GM20431 (cell line): Measurements from ENCODE around the gene ELMO3.

Source experiments
- in situ Hi-C: fragments of 300-500 bp; cut with MseI, MboI; formaldehyde crosslinking; loops from one replicate; pipeline ENCODE4 v1.15.0; 2020; ENCODE audit warnings: low sequenced_read_pairs; ENCODE audit not compliant: unreplicated experiment

Gene ELMO3

DNA sequence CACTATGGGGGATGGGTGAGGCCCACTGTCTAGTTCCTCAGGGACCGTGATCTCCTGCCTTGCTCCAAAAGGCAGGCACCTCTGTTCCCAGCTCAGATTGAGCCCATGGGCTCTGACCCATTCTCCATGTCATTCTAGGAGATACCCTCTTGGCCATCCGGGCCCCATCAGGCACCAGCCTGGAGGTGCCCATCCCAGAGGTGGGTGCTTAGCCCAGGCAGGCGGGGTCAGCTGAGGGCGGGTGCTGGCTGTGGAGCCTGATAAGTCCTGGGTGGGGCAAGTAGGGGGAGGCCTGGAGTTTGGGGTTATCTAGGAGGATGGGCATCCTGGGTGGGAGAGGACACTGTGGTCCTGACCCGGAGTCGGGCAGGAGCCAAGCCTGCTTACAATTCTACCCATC, 4.7 kb upstream of the ELMO3 start:
- in situ Hi-C loops = no loop called here

DNA sequence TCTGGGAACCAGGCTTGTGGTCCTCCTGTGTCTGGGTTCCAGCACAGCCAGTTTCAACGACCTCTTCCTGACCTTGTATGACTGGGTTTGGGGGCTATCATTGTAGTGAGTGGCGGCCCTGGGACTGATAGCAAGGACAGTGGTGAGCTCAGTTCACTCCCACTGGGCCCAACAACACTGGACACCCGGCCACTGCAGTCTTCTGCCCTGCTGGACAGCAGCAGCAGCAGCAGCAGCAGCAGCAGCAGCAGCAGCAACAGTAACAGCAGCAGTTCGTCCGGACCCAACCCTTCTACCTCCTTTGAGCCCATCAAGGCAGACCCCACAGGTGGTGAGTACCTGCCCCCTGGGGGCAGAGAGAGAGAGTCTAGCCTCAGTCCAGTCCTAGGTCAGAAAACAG, 3.3 kb upstream of the ELMO3 start:
- in situ Hi-C loops = no loop called here

DNA sequence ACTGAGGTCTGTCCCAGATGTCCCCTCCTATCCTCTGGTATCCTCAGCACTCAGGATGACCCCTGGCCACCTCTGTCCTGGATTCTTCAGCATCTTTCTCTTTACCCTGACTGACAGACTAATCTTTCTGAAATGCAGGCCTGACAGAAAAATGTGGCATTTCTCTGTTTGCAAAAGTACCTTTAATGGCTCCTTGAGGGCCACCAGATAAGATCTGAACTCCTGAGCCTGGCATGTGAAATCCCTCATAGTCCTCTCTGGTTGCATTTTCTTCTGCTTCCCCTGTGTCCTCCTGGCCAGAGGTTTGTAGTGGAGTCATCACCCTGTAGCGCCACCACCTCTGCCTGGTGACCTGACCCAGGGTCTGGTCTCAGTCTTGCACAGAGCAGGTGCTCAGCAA, 2.0 kb upstream of the ELMO3 start:
- in situ Hi-C loops = no loop called here

DNA sequence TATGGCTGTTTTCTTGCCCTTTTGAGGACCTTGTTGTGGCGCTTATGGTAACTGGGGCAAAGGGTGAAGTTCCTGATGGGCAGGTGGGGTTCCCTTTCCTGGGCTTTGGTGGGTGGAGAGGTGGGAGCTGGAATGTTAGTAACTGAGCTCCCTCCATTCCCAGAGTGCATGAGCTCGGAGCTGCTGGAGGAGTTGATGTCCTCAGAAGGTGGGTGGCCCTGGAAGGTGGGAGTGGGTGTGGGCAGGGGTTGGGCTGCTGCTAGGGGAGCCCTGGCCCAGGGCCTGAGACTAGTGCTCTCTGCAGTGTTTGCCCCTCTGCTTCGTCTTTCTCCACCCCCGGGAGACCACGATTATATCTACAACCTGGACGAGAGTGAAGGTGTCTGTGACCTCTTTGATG, 1.2 kb upstream of the ELMO3 start:
- in situ Hi-C loops = no loop called here

DNA sequence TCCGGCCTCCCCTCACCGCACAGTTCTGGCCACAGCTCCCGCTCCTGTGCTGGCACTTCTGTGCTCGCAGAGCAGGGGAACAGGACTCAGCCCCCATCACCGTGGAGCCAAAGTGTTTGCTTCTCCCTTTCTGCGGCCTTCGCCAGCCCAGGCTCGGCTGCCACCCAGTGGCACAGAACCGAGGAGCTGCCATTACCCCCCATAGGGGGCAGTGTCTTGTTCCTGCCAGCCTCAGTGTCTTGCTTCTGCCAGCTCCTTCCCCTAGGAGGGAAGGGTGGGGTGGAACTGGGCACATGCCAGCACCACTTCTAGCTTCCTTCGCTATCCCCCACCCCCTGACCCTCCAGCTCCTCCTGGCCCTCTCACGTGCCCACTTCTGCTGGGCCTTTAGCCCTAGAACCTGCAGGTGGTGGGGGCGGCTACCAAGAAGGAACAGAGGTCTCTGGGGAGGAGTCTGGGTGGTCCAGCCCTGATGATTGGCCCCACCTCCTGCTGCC, 645 bp upstream of the ELMO3 start:
- in situ Hi-C loops = no loop called here

DNA sequence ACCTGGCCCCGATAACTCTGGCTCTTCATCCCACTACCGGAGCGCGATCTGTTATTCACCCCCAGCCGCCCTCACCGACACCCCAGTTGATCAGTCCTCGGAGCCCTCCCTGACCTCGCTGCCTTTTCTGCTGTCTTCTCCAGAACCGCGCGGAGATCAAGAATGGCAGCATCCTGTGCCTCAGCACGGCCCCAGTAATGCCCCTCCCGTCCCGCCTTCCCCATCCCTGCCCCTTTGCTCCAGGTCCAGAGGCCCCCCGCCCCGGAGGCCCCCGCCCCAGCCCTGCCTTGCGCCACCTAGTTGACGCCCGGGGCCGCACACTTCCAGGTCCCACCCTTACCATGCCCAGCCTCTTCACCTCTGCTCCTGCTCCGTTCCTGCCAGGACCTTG, 872 bp downstream of the ELMO3 start:
- in situ Hi-C loops = no loop called here

DNA sequence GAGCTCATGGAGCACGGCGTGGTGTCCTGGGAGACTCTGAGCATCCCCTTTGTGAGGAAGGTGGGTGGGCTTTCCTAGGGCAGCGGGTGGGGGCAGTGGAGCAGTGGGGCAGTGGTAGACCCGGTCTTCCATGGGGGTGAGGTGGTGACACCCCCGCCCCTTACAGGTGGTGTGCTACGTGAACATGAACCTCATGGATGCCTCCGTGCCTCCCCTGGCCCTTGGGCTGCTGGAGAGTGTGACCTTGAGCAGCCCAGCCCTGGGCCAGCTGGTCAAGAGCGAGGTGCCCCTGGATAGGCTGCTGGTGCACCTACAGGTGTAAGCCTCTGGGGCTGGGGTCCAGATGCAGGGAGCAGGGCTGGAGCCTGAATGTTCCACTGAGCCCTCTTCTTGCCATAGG, 1.6 kb downstream of the ELMO3 start:
- in situ Hi-C loops = no loop called here

DNA sequence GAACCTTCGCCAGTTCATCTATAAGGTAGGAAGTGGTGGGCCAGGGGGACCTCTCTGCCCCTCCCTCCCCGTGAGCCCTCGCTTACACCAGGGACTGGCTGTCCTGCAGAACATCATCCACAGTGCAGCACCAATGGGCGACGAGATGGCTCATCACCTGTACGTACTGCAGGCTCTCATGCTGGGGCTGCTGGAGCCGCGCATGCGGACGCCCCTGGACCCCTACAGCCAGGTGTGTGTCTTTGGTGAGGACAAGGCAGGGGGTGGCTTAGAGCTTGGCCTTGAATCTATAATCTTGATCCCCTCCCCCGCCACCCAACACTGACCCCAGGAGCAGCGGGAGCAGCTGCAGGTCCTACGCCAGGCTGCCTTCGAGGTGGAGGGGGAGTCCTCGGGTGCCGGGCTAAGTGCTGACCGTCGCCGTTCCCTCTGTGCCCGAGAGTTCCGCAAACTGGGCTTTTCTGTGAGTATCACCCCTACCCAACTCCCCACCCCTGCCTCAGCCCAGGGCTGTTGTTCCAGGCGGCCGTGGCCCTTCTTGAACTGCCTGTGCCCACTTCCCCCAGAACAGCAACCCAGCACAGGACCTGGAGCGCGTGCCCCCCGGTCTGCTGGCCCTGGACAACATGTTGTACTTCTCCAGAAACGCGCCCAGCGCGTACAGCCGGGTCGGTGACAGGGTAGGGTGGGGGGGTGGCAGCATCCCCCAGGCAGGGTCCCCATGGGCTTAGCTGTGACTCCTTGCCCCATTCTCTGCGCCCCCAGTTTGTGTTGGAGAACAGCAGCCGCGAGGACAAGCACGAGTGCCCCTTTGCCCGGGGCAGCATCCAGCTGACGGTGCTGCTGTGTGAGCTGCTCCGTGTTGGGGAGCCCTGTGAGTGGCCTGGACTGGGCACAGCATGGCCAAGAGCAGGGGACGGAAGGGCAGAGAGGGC, 2.7 kb downstream of the ELMO3 start:
- in situ Hi-C loops = no loop called here

DNA sequence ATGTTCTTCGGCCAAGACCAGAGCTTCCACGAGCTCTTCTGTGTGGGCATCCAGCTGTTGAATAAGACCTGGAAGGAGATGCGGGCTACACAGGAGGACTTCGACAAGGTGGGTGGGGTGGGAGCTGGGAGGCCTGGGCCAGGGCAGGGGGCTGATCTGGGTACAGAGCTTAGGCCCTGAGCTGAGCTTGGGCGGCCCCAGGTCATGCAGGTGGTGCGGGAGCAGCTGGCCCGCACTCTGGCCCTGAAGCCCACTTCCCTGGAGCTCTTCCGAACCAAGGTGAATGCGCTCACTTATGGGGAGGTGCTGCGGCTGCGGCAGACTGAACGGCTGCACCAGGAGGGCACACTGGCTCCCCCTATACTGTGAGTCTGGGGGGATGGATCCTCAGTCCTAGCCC, 3.5 kb downstream of the ELMO3 start:
- in situ Hi-C loops = no loop called here

DNA sequence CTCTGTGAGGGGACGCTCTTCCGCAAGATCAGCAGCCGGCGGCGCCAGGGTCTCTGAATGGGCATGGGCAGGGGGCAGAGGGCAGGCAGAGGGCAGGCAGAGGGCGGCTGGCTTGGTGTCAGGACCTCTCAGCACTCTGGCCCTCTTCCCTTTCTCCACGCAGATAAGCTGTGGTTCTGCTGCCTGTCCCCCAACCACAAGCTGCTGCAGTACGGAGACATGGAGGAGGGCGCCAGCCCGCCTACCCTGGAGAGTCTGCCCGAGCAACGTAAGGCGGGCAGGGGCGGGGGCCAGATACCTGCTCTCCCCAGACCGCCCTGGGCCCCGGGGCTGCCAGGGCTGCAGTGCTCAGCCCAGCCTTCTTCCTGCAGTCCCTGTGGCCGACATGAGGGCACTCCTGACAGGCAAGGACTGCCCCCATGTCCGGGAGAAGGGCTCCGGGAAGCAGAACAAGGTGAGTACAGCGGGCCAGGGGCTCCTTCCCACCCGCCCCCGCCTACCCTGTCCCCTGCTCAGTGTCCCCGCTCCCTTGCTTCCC, 4.1 kb downstream of the ELMO3 start:
- in situ Hi-C loops = no loop called here

DNA sequence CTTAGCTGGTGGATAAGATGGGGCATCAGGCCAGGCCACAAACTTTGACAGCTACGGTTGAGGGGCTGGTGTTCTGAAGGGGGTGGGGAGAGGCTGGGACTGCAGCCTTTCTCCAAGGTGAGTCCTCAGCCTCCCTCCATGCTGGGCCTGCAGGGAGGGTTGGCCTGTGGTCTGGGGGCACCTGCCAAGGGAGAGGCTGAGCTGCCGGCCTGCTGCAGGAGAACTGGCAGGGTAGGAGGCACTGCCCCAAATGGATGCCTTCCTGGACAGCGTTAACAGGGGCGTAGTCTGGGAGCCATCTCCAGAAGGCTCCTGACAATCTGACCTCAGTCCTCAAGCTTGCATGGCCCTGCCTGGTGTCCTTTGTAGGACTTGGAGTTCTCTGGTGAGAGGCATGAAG, 5.1 kb downstream of the ELMO3 start:
- in situ Hi-C loops = no loop called here

DNA sequence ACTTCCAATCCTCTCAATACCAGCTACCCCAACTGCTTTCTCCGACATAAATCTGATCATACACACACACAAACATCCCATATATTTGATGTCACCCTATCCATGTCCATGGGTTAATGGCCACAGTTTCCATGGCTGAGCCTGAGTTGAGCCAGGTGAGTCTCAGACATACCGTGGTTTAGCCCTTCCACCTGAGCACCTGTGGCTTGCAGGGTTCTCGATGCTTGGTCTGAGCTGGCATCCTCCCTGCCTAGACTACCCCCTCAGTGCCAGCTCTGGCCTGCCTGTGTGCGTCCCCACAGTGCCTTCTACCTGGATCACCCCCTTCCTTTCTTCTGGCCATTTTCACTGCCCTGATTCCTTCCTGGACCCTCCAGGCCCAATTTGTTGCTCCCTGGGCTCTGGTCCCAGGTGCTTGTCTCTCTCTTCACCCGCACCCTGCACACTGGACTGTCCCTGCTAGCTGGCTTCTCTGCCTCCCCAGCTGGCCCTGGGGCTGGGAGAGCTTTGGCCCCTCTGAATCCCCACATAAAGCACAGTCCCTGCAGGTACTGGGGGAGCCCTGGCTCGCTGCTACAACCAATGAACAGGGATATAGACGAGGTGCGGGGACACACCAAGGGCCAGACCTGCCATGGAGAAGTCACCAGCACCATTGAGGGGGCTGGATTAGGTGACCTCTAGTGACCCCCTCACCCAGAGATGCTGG, 7.4 kb downstream of the ELMO3 start:
- in situ Hi-C loops = no loop called here

DNA sequence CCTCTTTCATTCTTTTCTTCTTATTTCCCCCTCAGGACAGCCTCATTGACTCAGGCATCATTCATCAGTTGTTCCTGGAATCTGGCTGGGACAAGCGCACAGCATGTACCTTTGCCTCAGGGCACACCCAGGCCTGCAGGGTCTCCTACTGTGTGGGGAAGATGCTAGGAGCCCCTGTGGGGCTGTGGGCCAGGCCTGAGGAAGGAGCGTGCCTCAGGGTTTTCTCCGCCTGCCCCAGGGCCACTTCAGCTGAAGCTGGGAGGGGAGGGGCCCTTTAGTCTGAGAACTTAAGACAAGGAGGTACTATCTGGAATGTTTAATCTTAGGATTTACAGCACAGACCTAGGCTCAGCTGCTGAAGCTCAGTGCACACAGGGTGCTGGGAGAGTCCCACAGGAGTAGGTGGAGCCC, 7.9 kb downstream of the ELMO3 start:
- in situ Hi-C loops = no loop called here

DNA sequence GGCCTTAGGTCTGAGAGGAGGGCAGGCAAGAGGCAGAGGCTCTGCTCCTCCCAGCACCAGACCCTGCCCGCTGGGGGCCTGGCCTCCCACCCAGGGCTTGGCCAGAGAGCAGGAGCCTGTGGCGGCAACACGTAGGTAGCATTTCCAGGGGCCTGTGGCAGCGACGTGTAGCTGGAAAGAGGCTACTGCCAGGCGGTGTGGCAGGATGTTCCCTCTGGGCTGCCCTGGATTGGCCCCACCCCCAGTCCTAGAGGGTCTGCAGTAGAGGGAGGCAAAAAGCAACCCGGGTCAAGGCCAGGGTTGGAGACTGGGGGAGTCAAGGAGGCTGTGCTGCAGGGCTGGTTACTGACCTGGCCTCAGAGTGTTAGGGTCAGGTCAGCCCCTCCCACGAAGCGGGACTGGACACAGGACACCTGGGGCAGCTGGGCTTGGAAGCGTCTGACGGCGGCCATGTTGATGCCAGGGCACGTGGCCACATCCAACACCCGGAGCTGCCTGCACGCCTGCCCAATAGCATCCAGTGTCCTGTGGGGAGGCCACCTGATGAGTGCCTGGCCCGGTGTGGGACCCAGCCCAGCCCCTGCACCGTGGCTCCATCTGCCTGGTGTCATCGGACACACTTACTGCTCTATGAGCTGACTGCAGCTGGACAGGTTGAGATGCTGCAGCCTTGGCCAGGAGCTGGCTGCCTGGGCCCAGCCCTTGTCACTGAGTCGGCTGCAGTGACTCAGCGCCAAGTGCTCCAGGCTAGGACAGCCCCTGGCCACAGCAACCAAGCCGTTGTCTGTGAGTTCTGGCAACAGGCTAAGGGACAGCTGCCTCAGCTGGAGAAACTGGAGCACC, 8.5 kb downstream of the ELMO3 start:
- in situ Hi-C loops = no loop called here

DNA sequence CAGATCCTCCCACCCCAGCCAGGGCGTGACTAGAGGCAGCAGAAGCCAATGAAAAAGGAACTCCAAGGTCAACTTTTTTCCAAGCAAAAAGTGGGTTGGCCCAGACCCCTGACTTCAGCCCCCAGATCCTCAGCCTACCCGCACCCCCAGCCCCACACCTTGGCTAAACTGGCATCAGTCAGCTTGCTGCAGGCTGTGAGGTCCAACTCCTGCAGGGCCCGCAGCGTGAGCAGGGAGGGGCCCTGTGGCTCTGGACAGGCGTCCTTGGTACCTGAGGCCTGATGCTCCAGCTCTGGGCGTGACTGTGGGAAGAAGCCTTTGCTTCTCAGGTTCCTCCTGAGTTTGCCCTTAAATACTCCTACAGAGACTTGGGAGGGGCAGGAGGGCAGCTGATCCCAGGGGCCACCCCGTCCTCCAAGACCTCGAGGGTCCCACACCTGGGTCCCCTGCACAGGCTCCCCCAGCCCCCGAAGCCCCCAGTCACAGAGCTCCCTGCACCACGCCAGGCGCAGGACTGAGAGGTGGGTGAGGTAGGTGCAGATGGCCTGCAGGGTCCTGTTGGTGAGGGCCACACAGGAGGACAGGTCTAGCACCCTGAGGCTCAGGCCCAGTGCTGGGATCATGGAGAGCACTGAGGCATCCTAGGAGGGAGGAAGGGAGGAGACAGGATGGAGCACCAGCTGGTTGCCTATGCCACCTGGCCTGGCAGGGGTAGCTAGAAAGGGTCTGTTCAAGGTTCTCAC, 9.4 kb downstream of the ELMO3 start:
- in situ Hi-C loops = no loop called here

DNA sequence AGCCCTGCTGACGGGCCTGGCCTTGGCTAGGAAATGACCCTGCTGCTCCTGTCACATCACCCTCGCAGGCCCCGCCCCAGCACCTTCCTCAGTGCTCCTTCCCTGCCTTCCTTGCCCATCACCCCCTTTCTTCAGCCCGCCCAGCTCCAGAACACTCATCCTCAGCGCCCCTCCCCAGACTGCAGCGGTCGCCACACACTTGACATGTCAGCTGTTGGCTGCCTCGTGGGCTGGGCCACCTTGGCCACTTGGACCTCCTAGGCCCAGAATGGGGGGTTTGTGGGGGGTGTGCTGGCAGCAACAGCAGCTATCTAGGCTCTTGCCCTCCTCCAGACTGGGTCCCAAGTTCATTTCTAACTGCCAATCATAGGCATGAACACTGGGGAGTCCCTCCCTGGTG, 10.6 kb downstream of the ELMO3 start:
- in situ Hi-C loops = no loop called here

DNA sequence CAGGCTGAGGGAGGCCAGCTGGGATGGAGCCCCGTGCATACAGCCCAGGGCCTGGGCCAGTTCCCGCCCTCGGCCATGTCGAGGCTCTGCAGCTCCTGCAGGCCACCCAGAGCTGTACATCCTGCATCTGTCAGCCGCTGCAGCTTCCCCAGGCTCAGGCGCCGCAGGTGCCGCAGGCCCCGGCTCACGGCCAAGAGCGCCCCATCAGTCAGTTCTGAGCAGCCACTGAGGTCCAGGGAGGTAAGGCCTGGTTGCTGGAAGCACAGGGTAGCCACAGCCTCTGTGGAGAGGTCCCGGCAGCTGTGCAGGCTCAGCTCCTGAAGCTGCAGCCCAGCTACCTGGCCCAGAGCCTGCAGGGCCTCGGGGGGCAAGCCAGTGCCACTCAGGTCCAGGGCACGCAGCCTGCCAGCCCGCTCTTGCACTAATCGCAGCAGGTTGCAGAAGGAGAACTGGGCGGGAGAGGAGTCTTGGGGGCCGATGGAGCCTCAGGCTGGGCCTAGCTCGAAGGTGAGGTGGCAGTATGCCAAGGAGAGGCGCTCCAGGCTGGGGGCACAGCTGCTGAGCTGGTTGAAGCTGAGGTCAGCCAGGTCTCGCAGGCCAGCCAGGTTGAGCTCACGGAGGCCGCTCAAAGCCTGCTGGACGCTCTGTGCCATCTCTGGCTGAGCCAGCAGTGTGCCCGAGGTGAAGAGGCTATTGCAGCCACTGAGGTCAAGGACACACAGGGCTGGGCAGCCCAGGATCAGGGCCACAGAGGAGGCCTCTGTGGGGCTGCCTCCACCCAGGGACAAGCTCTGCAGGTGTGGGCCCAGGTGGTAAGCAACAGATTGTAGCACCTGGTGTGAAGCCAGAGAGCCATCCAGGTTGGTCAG, 11.4 kb downstream of the ELMO3 start:
- in situ Hi-C loops = no loop called here

DNA sequence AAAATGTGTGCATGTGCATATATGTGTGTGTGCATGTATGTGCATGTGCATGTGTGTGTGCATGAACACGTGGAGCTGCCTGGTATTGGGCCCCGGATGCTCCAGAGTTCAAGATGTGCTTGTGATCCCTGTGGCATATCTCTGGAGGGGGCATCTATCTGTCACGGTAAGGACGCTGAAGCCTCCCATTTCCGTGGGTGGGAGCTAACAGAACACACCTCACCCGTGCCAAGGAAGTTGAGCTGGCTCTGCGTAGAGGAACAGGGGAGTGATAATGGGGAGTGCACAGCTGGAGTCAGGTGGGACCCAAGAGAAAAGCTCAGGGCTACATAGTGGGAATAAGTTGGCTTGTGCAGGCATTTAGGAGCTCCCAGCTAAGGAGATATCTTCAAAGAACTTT, 12.7 kb downstream of the ELMO3 start:
- in situ Hi-C loops = no loop called here

DNA sequence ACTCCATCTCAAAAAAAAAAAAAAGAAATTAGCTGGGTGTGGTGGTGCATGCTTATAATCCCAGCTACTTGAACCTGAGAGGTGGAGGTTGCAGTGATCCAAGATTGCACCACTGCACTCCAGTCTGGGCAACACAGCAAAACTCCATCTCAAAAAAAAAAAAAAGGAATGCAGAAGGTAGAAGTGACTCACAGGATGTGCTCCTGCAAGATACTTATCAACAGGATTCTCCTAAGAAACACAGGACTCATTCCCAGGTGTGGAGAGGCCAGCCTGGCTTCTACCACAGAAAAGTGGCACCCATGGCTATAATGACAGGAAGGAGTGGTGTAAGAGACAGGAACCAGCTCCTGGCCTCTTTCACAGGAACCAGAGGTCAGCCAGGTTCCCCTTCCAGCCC, 13.8 kb downstream of the ELMO3 start:
- in situ Hi-C loops = no loop called here
